H1 (cell line): ENCODE results near the gene RNF4. TPM values are rescaled to one million over a fixed set of nuclear protein-coding genes. Genes with fewer than 3 reads are reported as not detected.
A peak's percentile ranks its signal among the peaks of the same experiment; 100 is the strongest.

Experiments
- CTCF ChIA-PET: fragments of 300-600 bp; sonication (Branson Sonifier 250); formaldehyde crosslinking; loops from one replicate; lab custom pipeline; 2021; ENCODE audit not compliant: partially characterized antibody; lab: Charles Lee
- POLR2A ChIA-PET: fragments of 300-600 bp; sonication (Branson Sonifier 250); formaldehyde crosslinking; loops from one replicate; lab custom pipeline; 2021; ENCODE audit warnings: inconsistent platforms; ENCODE audit not compliant: partially characterized antibody; lab: Charles Lee
- DNase-seq, 2 experiments: peaks; one replicate each; pipeline versions ENCODE4 v3.0.0 to v3.0.0-alpha.2; 2010 to 2022; ENCODE audit warnings: low spot score in 2 of 2, low read depth in 1 of 2, mixed read lengths in 1 of 2
- FAIRE-seq: peaks from 2 replicates; lab custom pipeline; 2011; peaks lifted over from hg19 to GRCh38; lab: Jason Lieb, UNC
- H2AFZ ChIP-seq: 2 replicates; pipeline ENCODE4 v1.8.1; 2012; ENCODE audit warnings: low read length, inconsistent platforms
- H2AK5ac ChIP-seq: 2 replicates; pipeline ENCODE4 v1.6.1; 2013; ENCODE audit warnings: low read depth, low read length
- H2BK120ac ChIP-seq: replicated peaks from 2 replicates; pipeline ENCODE3; 2013; ENCODE audit warnings: low read depth, low read length, inconsistent platforms
- H2BK12ac ChIP-seq: 2 replicates; pipeline ENCODE4 v1.6.1; 2013; ENCODE audit warnings: low read depth, low read length
- H2BK15ac ChIP-seq: 2 replicates; pipeline ENCODE4 v1.6.1; 2013; ENCODE audit warnings: low read length
- H2BK20ac ChIP-seq: 2 replicates; pipeline ENCODE4 v1.6.1; 2013; ENCODE audit warnings: low read length
- H2BK5ac ChIP-seq: 2 replicates; pipeline ENCODE4 v1.6.1; 2013; ENCODE audit warnings: low read depth, low read length
- H3K14ac ChIP-seq: 2 replicates; pipeline ENCODE4 v1.6.1; 2013; ENCODE audit warnings: inconsistent platforms; ENCODE audit not compliant: insufficient read length
- H3K18ac ChIP-seq: 2 replicates; pipeline ENCODE4 v1.6.1; 2013; ENCODE audit warnings: low read length; ENCODE audit errors: extremely low read depth
- H3K23ac ChIP-seq: 2 replicates; pipeline ENCODE4 v1.6.1; 2013; ENCODE audit warnings: inconsistent platforms; ENCODE audit not compliant: insufficient read length
- H3K23me2 ChIP-seq: 2 replicates; pipeline ENCODE4 v1.6.1; 2013; ENCODE audit warnings: low read depth, low read length
- H3K27ac ChIP-seq: 2 replicates; pipeline ENCODE4 v1.6.1; 2011; ENCODE audit warnings: low read depth, low read length, inconsistent platforms
- H3K27me3 ChIP-seq, 4 experiments: replicated peaks in 1 of 4; 1 replicate in 1 of 4; 2 replicates in 3 of 4; pipeline versions ENCODE4 v1.6.1 to v1.8.1; 2011 to 2013; ENCODE audit warnings: low read length in 3 of 4, mild to moderate bottlenecking in 3 of 4, inconsistent platforms in 2 of 4, mixed read lengths in 2 of 4, moderate library complexity in 1 of 4; ENCODE audit not compliant: control insufficient read depth in 3 of 4, insufficient read depth in 3 of 4; ENCODE audit errors: extremely low read depth in 1 of 4
- H3K36me3 ChIP-seq, 4 experiments: 2 replicates each; pipeline versions ENCODE4 v1.6.1 to v1.8.1; 2011 to 2013; ENCODE audit warnings: mild to moderate bottlenecking in 4 of 4, low read length in 3 of 4, moderate library complexity in 2 of 4, control low read depth in 1 of 4, inconsistent platforms in 1 of 4; ENCODE audit not compliant: insufficient read depth in 4 of 4, control insufficient read depth in 2 of 4
- H3K4ac ChIP-seq: replicated peaks from 2 replicates; pipeline ENCODE3; 2013; ENCODE audit warnings: low read length, low read depth, mixed read lengths, inconsistent platforms; ENCODE audit not compliant: insufficient read length
- H3K4me1 ChIP-seq, 4 experiments: replicated peaks in 1 of 4; 1 replicate in 1 of 4; 2 replicates in 3 of 4; pipeline versions ENCODE4 v1.6.1 to v1.8.1; 2011 to 2013; ENCODE audit warnings: low read length in 3 of 4, inconsistent platforms in 2 of 4, mixed read lengths in 1 of 4; ENCODE audit not compliant: insufficient read depth in 4 of 4, control insufficient read depth in 3 of 4
- H3K4me2 ChIP-seq, 2 experiments: 2 replicates each; pipeline versions ENCODE4 v1.6.1 to v1.8.1; 2011 to 2013; ENCODE audit warnings: low read depth in 2 of 2, low read length in 2 of 2, control low read depth in 1 of 2, inconsistent platforms in 1 of 2, mild to moderate bottlenecking in 1 of 2; ENCODE audit not compliant: insufficient read depth in 1 of 2
- H3K4me3 ChIP-seq, 4 experiments: fragments of 200-600, 300-600 bp in 1 of 4; sonication (generic), shearing (Covaris generic), sonication (Bioruptor Twin) in 1 of 4; 2 replicates each; pipeline versions ENCODE4 v1.5.1 to v1.8.1; 2011 to 2016; ENCODE audit warnings: low read length in 4 of 4, low read depth in 3 of 4, control low read depth in 2 of 4, inconsistent platforms in 2 of 4, mild to moderate bottlenecking in 2 of 4, mixed read lengths in 1 of 4, moderate library complexity in 1 of 4; ENCODE audit not compliant: insufficient read depth in 2 of 4; ENCODE audit errors: extremely low read depth in 1 of 4
- H3K56ac ChIP-seq: replicated peaks from 2 replicates; pipeline ENCODE3; 2013; ENCODE audit warnings: low read depth, mild to moderate bottlenecking, mixed read lengths, low read length, inconsistent platforms; ENCODE audit not compliant: insufficient read length
- H3K79me1 ChIP-seq: 2 replicates; pipeline ENCODE4 v1.6.1; 2013; ENCODE audit warnings: low read depth, low read length, control low read depth
- H3K79me2 ChIP-seq, 2 experiments: 2 replicates each; pipeline versions ENCODE4 v1.6.1 to v1.8.1; 2012 to 2013; ENCODE audit warnings: low read length in 2 of 2, mild to moderate bottlenecking in 2 of 2, inconsistent platforms in 1 of 2; ENCODE audit not compliant: insufficient read depth in 2 of 2, control insufficient read depth in 1 of 2
- H3K9ac ChIP-seq, 4 experiments: replicated peaks in 1 of 4; 1 replicate in 1 of 4; 2 replicates in 3 of 4; pipeline versions ENCODE4 v1.6.1 to v1.8.1; 2011 to 2013; ENCODE audit warnings: low read depth in 3 of 4, low read length in 3 of 4, control low read depth in 2 of 4, mild to moderate bottlenecking in 2 of 4, moderate library complexity in 2 of 4, inconsistent platforms in 1 of 4; ENCODE audit errors: extremely low read depth in 1 of 4
- H3K9me3 ChIP-seq, 2 experiments: 2 replicates each; pipeline versions ENCODE4 v1.6.1 to v1.8.1; 2012 to 2013; ENCODE audit warnings: mild to moderate bottlenecking in 2 of 2, moderate library complexity in 2 of 2, control low read depth in 1 of 2, inconsistent platforms in 1 of 2, low read depth in 1 of 2, low read length in 1 of 2, mixed read lengths in 1 of 2; ENCODE audit not compliant: insufficient read depth in 2 of 2
- H4K20me1 ChIP-seq, 2 experiments: replicated peaks in 1 of 2; 2 replicates each; pipeline versions ENCODE3 to v1.8.1; 2011 to 2013; ENCODE audit warnings: inconsistent platforms in 2 of 2, low read length in 2 of 2, mild to moderate bottlenecking in 1 of 2; ENCODE audit not compliant: insufficient read depth in 2 of 2, control insufficient read depth in 1 of 2
- H4K5ac ChIP-seq: 2 replicates; pipeline ENCODE4 v1.6.1; 2013; ENCODE audit warnings: low read length, low read depth, mixed read lengths, inconsistent platforms; ENCODE audit not compliant: insufficient read length
- H4K8ac ChIP-seq: 2 replicates; pipeline ENCODE4 v1.8.0; 2013; ENCODE audit warnings: mild to moderate bottlenecking, moderate library complexity, low read length, inconsistent platforms; ENCODE audit not compliant: insufficient read depth; ENCODE audit errors: extremely low read depth
- H4K91ac ChIP-seq: replicated peaks from 2 replicates; pipeline ENCODE3; 2013; ENCODE audit warnings: low read length, mixed read lengths, inconsistent platforms; ENCODE audit not compliant: insufficient read length
- BCL11A ChIP-seq, 2 experiments: IDR thresholded peaks; one replicate each; pipeline ENCODE4 v1.6.1; 2011; ENCODE audit warnings: low read depth in 2 of 2, low read length in 2 of 2, mild to moderate bottlenecking in 2 of 2
- CHD2 ChIP-seq: IDR thresholded peaks from 2 replicates; pipeline ENCODE4 v1.6.1; 2012; ENCODE audit warnings: low read length, improper control_type of control experiment
- FOSL1 ChIP-seq: IDR thresholded peaks from 2 replicates; pipeline ENCODE4 v1.6.1; 2011; ENCODE audit warnings: mild to moderate bottlenecking, low read depth, low read length, moderate library complexity; ENCODE audit not compliant: insufficient read depth
- PHF8 ChIP-seq: fragments of 200-600 bp; sonication (generic); conservative IDR thresholded peaks from 2 replicates; pipeline ENCODE4 v1.7.1; 2012; ENCODE audit warnings: low read depth, mild to moderate bottlenecking, inconsistent platforms, low read length, moderate library complexity
- POU5F1 ChIP-seq: IDR thresholded peaks from 2 replicates; pipeline ENCODE4 v1.6.1; 2011; ENCODE audit warnings: low read depth, mild to moderate bottlenecking, low read length, moderate library complexity
- WGBS, 2 experiments: shearing (Covaris generic) in 1 of 2; methylation state at CpG; one replicate each; pipeline versions ENCODE4 v1.1.6 to v1.1.7; 2013 to 2015; ENCODE audit warnings: low lambda C conversion rate in 2 of 2, mixed read lengths in 2 of 2, inconsistent platforms in 1 of 2, low coverage in 1 of 2, missing lambda C conversion rate in 1 of 2; ENCODE audit not compliant: insufficient replicate concordance in 2 of 2, insufficient coverage in 1 of 2, insufficient read length in 1 of 2; ENCODE audit errors: extremely low coverage in 1 of 2, missing lambda C conversion rate in 1 of 2; 5-methylcytosine and 5-hydroxymethylcytosine counted together
- polyA plus RNA-seq, 7 experiments: library from polyadenylated mRNA; depleted of rRNA in 3 of 7; stranded (reverse) in 5 of 7; unstranded in 2 of 7; fragments of >200 nt in 5 of 7; fragments of 200-250 nt in 2 of 7; gene quantifications; 1 replicate in 5 of 7; 2 replicates in 1 of 7; 4 replicates in 1 of 7; pipeline versions ENCODE4 v1.2.1 to v1.2.3, GENCODE V29; 2011 to 2013; ENCODE audit warnings: missing spikeins in 2 of 7, mixed read lengths in 2 of 7
- total RNA-seq: library from RNA; stranded (reverse); fragmentation: NEBNext Ultra II Directional; extraction: Animal tissue kit (Norgen Biotek cat#: 25700); gene quantifications from 2 replicates; pipeline ENCODE4 v1.2.1, GENCODE V29; 2021

The RNF4 gene
- total and polyA plus RNA-seq, 2 of the 8 experiments (the other 6 are each of a cell fraction or from before 2014, with no cell fraction given): 68.2 to 78.9 TPM

DNA sequence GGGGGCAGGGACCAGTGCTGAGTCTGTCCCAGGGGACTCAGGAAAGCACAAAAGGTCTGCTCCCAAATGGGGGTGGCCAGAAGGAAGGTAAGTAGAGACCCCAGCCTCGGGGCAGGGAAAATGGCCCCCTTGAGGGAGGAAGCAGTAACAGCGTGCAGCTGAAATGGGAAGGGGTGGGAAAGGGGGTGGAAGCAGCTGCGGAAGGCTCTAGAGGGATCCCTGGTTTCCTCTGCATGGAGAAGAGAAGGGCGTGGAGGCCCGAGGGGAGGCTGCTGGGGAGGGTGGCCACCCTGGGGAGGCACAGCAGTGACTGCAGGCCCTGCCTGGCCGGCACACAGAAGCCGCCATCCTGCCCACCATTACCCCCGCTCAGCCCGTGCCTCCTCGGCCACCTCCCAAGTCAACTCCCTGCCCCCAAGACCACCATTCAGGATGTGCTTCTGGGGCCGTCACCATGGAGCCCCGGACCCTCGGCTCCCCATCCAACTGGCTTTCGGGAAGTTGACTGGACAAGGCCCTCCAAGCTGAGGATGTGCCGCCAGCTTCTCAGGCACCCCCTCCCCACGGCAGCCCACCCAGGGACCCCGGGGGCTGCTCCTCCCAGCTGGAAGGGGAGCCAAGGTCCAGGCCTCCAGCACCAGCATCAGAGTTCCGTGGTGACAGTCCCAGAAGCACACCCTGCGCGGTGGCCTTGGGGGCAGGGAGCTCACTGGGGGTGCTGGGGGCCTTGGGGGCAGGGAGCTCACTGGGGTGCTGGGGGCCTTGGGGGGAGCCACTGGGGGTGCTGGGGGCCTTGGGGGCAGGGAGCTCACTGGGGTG is 26.5 kb upstream of the RNF4 start:
- no peak overlapping the region for H3K14ac ChIP-seq
- H3K4ac ChIP-seq: no peak overlapping the region
- H3K4me3 ChIP-seq: no peak overlapping the region
- H2BK5ac ChIP-seq: no peak overlapping the region
- no peak overlapping the region; the same call in 1 of the 2 replicates for H2BK15ac ChIP-seq
- H2AK5ac ChIP-seq: no peak overlapping the region
- CTCF ChIA-PET: interaction anchor here (0.5 to 6.2 kb wide), 35 partner anchors 9 to 1031 kb away, joined by 3 to 53 read pairs (median 5); partner anchors contain the start of genes CFAP99, RNF4 and ZFYVE28
- no peak overlapping the region for H3K18ac ChIP-seq
- H3K27ac ChIP-seq: no peak overlapping the region
- no peaks in the 10 kb centered on the region for H3K9me3 ChIP-seq
- no peaks in the 10 kb centered on the region; a peak in 3 of 7 replicates for H3K4me1 ChIP-seq
- WGBS, 2 experiments: 86% methylated on average over 18 of the region's 20 CpGs; no CpG with 5 or more reads in 1 of the 2 experiments
- no peak overlapping the region for H3K23ac ChIP-seq
- H3K27me3 ChIP-seq: no peaks in the 10 kb centered on the region
- H4K8ac ChIP-seq: peak overlapping the region; percentile 65
- H3K4me2 ChIP-seq: no peak overlapping the region
- FAIRE-seq (no peak), DNase-seq (no peak)
- H3K79me2 ChIP-seq: no peaks in the 10 kb centered on the region
- POLR2A ChIA-PET: interaction anchor here (0.6 to 1.9 kb wide), 3 partner anchors 27 to 200 kb away, joined by 4 to 7 read pairs (median 5); partner anchors contain the start of genes HAUS3, POLN and RNF4
- no peaks in the 10 kb centered on the region for H3K36me3 ChIP-seq
- peak overlapping the region; percentile 40 for H4K91ac ChIP-seq
- no peak overlapping the region for H2BK120ac ChIP-seq
- H2AFZ ChIP-seq: 0 out of 2 replicates have a peak overlapping the region, but pooled peaks have one; percentile 70
- H2BK20ac ChIP-seq: peak overlapping the region; percentile 80; the same call in 1 of the 2 replicates
- peak overlapping the region; percentile 27; the same call in 1 of the 2 replicates for H2BK12ac ChIP-seq
- H3K9ac ChIP-seq: no peak overlapping the region
- H3K23me2 ChIP-seq: peaks cover 9% of the 10 kb centered on the region; the same call in 1 of the 2 replicates
- no peak overlapping the region for H3K56ac ChIP-seq
- no peaks in the 10 kb centered on the region for H3K79me1 ChIP-seq
- H4K5ac ChIP-seq: no peak overlapping the region
- H4K20me1 ChIP-seq: peaks cover 0 to 3% of the 10 kb centered on the region in 2 experiments
- no peak for TF ChIP-seq BCL11A (IDR thresholded peaks at IDR 0.05; ENCODE audit: low read depth in 2 of 2, low read length in 2 of 2)
- no peak for TF ChIP-seq POU5F1
- no peak for TF ChIP-seq CHD2
- no peak for TF ChIP-seq FOSL1
- TF ChIP-seq PHF8: no peak
